HCT116 (cell line): ENCODE measurements around the gene MEIG1. TPM values are rescaled to one million over a fixed set of nuclear protein-coding genes. Genes with fewer than 3 reads are reported as not detected.

Source experiments
- ATAC-seq: fragments of 200-7000 bp; cut with Tn5 transposase; 2 replicates; pipeline ENCODE4 v1.9.1; 2020; ENCODE audit warnings: mild to moderate bottlenecking, moderate library complexity
- BruUV-seq: library from RNA; stranded (reverse); fragments of 400-500 nt; replicated peaks from 2 replicates; lab custom pipeline; 2021; lab: Mats Ljungman, UMichigan
- CTCF ChIA-PET: fragments of 300-600 bp; sonication (Branson Sonifier 250); formaldehyde crosslinking; loops from one replicate; lab custom pipeline; 2021; ENCODE audit warnings: antibody characterized with exemption; lab: Charles Lee
- POLR2A ChIA-PET: fragments of 300-600, 350-600 bp; sonication (Branson Sonifier 250); formaldehyde crosslinking; loops from one replicate; lab custom pipeline; 2021; ENCODE audit warnings: antibody characterized with exemption; lab: Charles Lee
- RAD21 ChIA-PET, 2 experiments: fragments of 300-600 bp; sonication (Branson Sonifier 250); formaldehyde crosslinking; loops; one replicate each; lab custom pipeline; 2023; ENCODE audit warnings: low total read pairs in 2 of 2; ENCODE audit not compliant: uncharacterized antibody in 2 of 2, unreplicated experiment in 2 of 2, low non-redundant PET in 1 of 2; lab: Charles Lee
- DNase-seq: peaks from one replicate; pipeline ENCODE4 v3.0.0-alpha.2; 2010; ENCODE audit warnings: low read depth, low spot score
- H2AFZ ChIP-seq: fragments of 200-600 bp; shearing (Covaris generic), sonication (generic); 2 replicates; pipeline ENCODE4 v1.6.1; 2017; ENCODE audit warnings: low read depth, mixed run types, mixed read lengths, antibody characterized with exemption, low read length; ENCODE audit not compliant: poor library complexity, severe bottlenecking
- H3K27ac ChIP-seq: 2 replicates; pipeline ENCODE4 v1.5.1; 2012; ENCODE audit warnings: low read depth, low read length
- H3K27me3 ChIP-seq: fragments of 200-600 bp; sonication (generic); 2 replicates; pipeline ENCODE4 v1.6.1; 2016; ENCODE audit warnings: mixed run types, low read length, mixed read lengths; ENCODE audit not compliant: insufficient read depth
- H3K36me3 ChIP-seq, 2 experiments: fragments of 200-500 bp in 1 of 2; fragments of 200-600 bp in 1 of 2; sonication (Bioruptor generic) in 1 of 2; sonication (generic) in 1 of 2; 2 replicates each; pipeline versions ENCODE4 v1.5.1 to v1.6.1; 2014 to 2016; ENCODE audit warnings: low read length in 2 of 2, inconsistent platforms in 1 of 2, mixed read lengths in 1 of 2, mixed run types in 1 of 2; ENCODE audit not compliant: insufficient read depth in 2 of 2, control insufficient read depth in 1 of 2
- H3K4me1 ChIP-seq, 2 experiments: fragments of 200-600 bp in 1 of 2; sonication (generic) in 1 of 2; 2 replicates each; pipeline versions ENCODE4 v1.5.1 to v1.6.1; 2012 to 2017; ENCODE audit warnings: low read length in 2 of 2, inconsistent platforms in 1 of 2, mild to moderate bottlenecking in 1 of 2, mixed read lengths in 1 of 2, mixed run types in 1 of 2, moderate library complexity in 1 of 2; ENCODE audit not compliant: insufficient read depth in 2 of 2, control insufficient read depth in 1 of 2
- H3K4me2 ChIP-seq: fragments of 200-600 bp; sonication (generic); 2 replicates; pipeline ENCODE4 v1.6.1; 2017; ENCODE audit warnings: mixed run types, low read length, mixed read lengths
- H3K4me3 ChIP-seq, 2 experiments: fragments of 200-600 bp in 1 of 2; sonication (generic) in 1 of 2; replicated peaks in 1 of 2; 2 replicates each; pipeline ENCODE4 v1.5.1; 2011 to 2016; ENCODE audit warnings: low read length in 2 of 2, control low read depth in 1 of 2, low read depth in 1 of 2, mild to moderate bottlenecking in 1 of 2, mixed read lengths in 1 of 2, mixed run types in 1 of 2
- H3K79me2 ChIP-seq: fragments of 200-600 bp; sonication (generic); 2 replicates; pipeline ENCODE4 v1.6.1; 2017; ENCODE audit warnings: mild to moderate bottlenecking, mixed run types, low read length, moderate library complexity, mixed read lengths; ENCODE audit not compliant: insufficient read depth
- H3K9ac ChIP-seq: fragments of 200-600 bp; sonication (generic); 2 replicates; pipeline ENCODE4 v1.6.1; 2016; ENCODE audit warnings: low read length, mixed read lengths
- H3K9me2 ChIP-seq: fragments of 200-600 bp; sonication (generic), shearing (Covaris generic); 2 replicates; pipeline ENCODE4 v1.6.1; 2017; ENCODE audit warnings: mixed run types, mild to moderate bottlenecking, moderate library complexity; ENCODE audit not compliant: insufficient read depth
- H3K9me3 ChIP-seq, 2 experiments: fragments of 200-500 bp in 1 of 2; fragments of 200-600 bp in 1 of 2; sonication (Bioruptor generic) in 1 of 2; sonication (generic) in 1 of 2; 2 replicates each; pipeline ENCODE4 v1.6.1; 2014 to 2017; ENCODE audit warnings: low read length in 2 of 2, mixed read lengths in 2 of 2, inconsistent platforms in 1 of 2, low read depth in 1 of 2, mild to moderate bottlenecking in 1 of 2, mixed run types in 1 of 2, moderate library complexity in 1 of 2; ENCODE audit not compliant: control insufficient read depth in 1 of 2, insufficient read depth in 1 of 2
- H4K20me1 ChIP-seq: fragments of 200-600 bp; sonication (generic), shearing (Covaris generic); 2 replicates; pipeline ENCODE4 v1.6.1; 2017; ENCODE audit warnings: mixed run types, mild to moderate bottlenecking, moderate library complexity; ENCODE audit not compliant: insufficient read depth
- CBX3 ChIP-seq: IDR thresholded peaks from 2 replicates; pipeline ENCODE4 v1.6.1; 2012; ENCODE audit warnings: low read depth
- EGR1 ChIP-seq: IDR thresholded peaks from 2 replicates; pipeline ENCODE4 v1.6.1; 2012; ENCODE audit warnings: low read depth
- ELF1 ChIP-seq: IDR thresholded peaks from 2 replicates; pipeline ENCODE4 v1.6.1; 2012; ENCODE audit warnings: low read depth, borderline replicate concordance
- EZH2phosphoT487 ChIP-seq: fragments of 200-600 bp; IDR thresholded peaks from 2 replicates; pipeline ENCODE4 v1.6.1; 2018; ENCODE audit warnings: antibody characterized with exemption, borderline replicate concordance
- FOSL1 ChIP-seq: IDR thresholded peaks from 2 replicates; pipeline ENCODE4 v1.6.1; 2012; ENCODE audit warnings: low read depth
- JUND ChIP-seq: IDR thresholded peaks from 2 replicates; pipeline ENCODE4 v1.6.1; 2012
- POLR2A ChIP-seq: IDR thresholded peaks from 2 replicates; pipeline ENCODE4 v1.7.0; 2011; ENCODE audit warnings: borderline replicate concordance; ENCODE audit not compliant: insufficient read depth, insufficient read length; ENCODE audit errors: extremely low read depth
- RAD21 ChIP-seq: IDR thresholded peaks from 2 replicates; pipeline ENCODE4 v1.6.1; 2012; ENCODE audit warnings: low read depth, mild to moderate bottlenecking
- SP1 ChIP-seq: IDR thresholded peaks from 2 replicates; pipeline ENCODE4 v1.6.1; 2012; ENCODE audit warnings: low read depth
- TCF7L2 ChIP-seq: IDR thresholded peaks from 2 replicates; pipeline ENCODE4 v1.7.0; 2011; ENCODE audit warnings: borderline replicate concordance, inconsistent platforms; ENCODE audit not compliant: insufficient read depth, insufficient read length; ENCODE audit errors: extremely low read depth
- YY1 ChIP-seq: IDR thresholded peaks from 2 replicates; pipeline ENCODE4 v1.6.1; 2011; ENCODE audit warnings: low read length, low read depth, moderate library complexity, mild to moderate bottlenecking; ENCODE audit not compliant: insufficient replicate concordance; ENCODE audit errors: extremely low read depth
- ZBTB33 ChIP-seq: IDR thresholded peaks from 2 replicates; pipeline ENCODE4 v1.6.1; 2011; ENCODE audit warnings: mild to moderate bottlenecking, low read length, moderate library complexity; ENCODE audit not compliant: insufficient replicate concordance; ENCODE audit errors: extremely low read depth
- ZNF274 ChIP-seq: fragments of 200-500 bp; sonication (Bioruptor generic); IDR thresholded peaks from 2 replicates; pipeline ENCODE4 v1.6.1; 2014; ENCODE audit warnings: mild to moderate bottlenecking, low read depth, low read length, inconsistent platforms
- intact Hi-C: fragments of 100-400 bp; cut with micrococcal nuclease; formaldehyde crosslinking; loops from 2 replicates; pipeline ENCODE4 v1.10.0; 2022
- total RNA-seq: library from RNA; stranded (reverse); gene quantifications from one replicate; pipeline ENCODE4 v1.2.1, GENCODE V29; 2021; ENCODE audit not compliant: unreplicated experiment

The MEIG1 gene
- total RNA-seq, 1 experiment from 2014 or later: 1.4 TPM

- intact Hi-C loops: no loop called here
- no peak for ATAC-seq
- CTCF ChIA-PET: no interaction called here
Measured at GRCh38 chr10:14924013-14924412, 35.2 kb upstream of the MEIG1 start.

GRCh38 chr10:14925268-14925667 is 33.9 kb upstream of the MEIG1 start:
- Histone ChIP-seq H3K27ac (no peak overlapping the region), H3K79me2 (no peaks in the 10 kb centered on the region), H4K20me1 (no peaks in the 10 kb centered on the region), H3K9me3 (no peaks in the 10 kb centered on the region), H3K9me2 (no peaks in the 10 kb centered on the region), H3K27me3 (no peaks in the 10 kb centered on the region), H2AFZ (no peak overlapping the region), H3K4me2 (no peak overlapping the region), H3K4me1 (no peaks in the 10 kb centered on the region; a peak in 1 of 4 replicates), H3K9ac (no peak overlapping the region), H3K36me3 (peaks cover 24 to 46% of the 10 kb centered on the region in 2 experiments)
- ATAC-seq (no peak), DNase-seq (no peak)
- RAD21 ChIA-PET: no interaction called here
- POLR2A ChIA-PET: no interaction called here
- intact Hi-C loops: no loop called here
- CTCF ChIA-PET: no interaction called here
- TF ChIP-seq ZBTB33 (no peak), POLR2A (no peak), EZH2phosphoT487 (no peak), CBX3 (no peak), FOSL1 (no peak), SP1 (no peak), ZNF274 (no peak), JUND (no peak), ELF1 (no peak), RAD21 (no peak), TCF7L2 (no peak)
- TF ChIP-seq, all 23 proteins: peak for 0
- TSS peak; percentile 17 for BruUV-seq
- H3K4me3 ChIP-seq: no peak overlapping the region

More at GRCh38 chr10:14924013-14924412, 35.2 kb upstream of the MEIG1 start:
- TF ChIP-seq YY1 (no peak), EGR1 (no peak)
- TF ChIP-seq, all 23 proteins: peak for 0
- H3K4me1 ChIP-seq: no peaks in the 10 kb centered on the region
- no peaks in the 10 kb centered on the region for H3K27me3 ChIP-seq
- no peaks in the 10 kb centered on the region; a peak in 1 of 4 replicates for H3K9me3 ChIP-seq
- H3K4me3 ChIP-seq: no peak overlapping the region
- no peak overlapping the region for H3K27ac ChIP-seq
- H3K79me2 ChIP-seq: no peaks in the 10 kb centered on the region
- no TSS peak for BruUV-seq
- ChIA-PET POLR2A (no interaction called here), RAD21 (no interaction called here)
- no peak overlapping the region for H2AFZ ChIP-seq
- no peak overlapping the region for H3K9ac ChIP-seq
- H3K36me3 ChIP-seq: peaks cover 32 to 52% of the 10 kb centered on the region in 2 experiments
- no peaks in the 10 kb centered on the region for H4K20me1 ChIP-seq
- no peaks in the 10 kb centered on the region for H3K9me2 ChIP-seq
- no peak for DNase-seq
- H3K4me2 ChIP-seq: no peak overlapping the region
